SK-N-SH treated with all-trans-retinoic acid at 6 μM for 48 hours (cell line): Measurements from ENCODE around the gene BRMS1.

ENCODE experiments used
- ARNTL ChIP-seq: fragments of 450-650 bp; formaldehyde crosslinking; IDR thresholded peaks from 2 replicates; pipeline ENCODE4 v1.5.0; 2020; ENCODE audit warnings: low read depth, mild to moderate bottlenecking, moderate library complexity, borderline replicate concordance
- BACH2 ChIP-seq: fragments of 250-450 bp; sonication (Bioruptor Pico); IDR thresholded peaks from 2 replicates; pipeline ENCODE4 v1.9.0; 2021; ENCODE audit warnings: mild to moderate bottlenecking, borderline replicate concordance
- CSDC2 ChIP-seq: fragments of 250-450 bp; sonication (Bioruptor Pico); IDR thresholded peaks from 2 replicates; pipeline ENCODE4 v1.5.0; 2020; ENCODE audit warnings: mild to moderate bottlenecking, moderate library complexity
- GLIS3 ChIP-seq: fragments of 250-450 bp; sonication (Bioruptor Pico); IDR thresholded peaks from 2 replicates; pipeline ENCODE4 v1.5.0; 2020; ENCODE audit warnings: mild to moderate bottlenecking, moderate library complexity
- PATZ1 ChIP-seq: fragments of 250-450 bp; sonication (Bioruptor Pico); IDR thresholded peaks from 2 replicates; pipeline ENCODE4 v1.8.0; 2020; ENCODE audit warnings: mild to moderate bottlenecking, moderate library complexity, borderline replicate concordance
- SNAI2 ChIP-seq: fragments of 250-450 bp; sonication (Bioruptor Pico); IDR thresholded peaks from 2 replicates; pipeline ENCODE4 v1.5.0; 2020; ENCODE audit warnings: mild to moderate bottlenecking, moderate library complexity
- TOX ChIP-seq: fragments of 250-450 bp; sonication (Bioruptor Pico); IDR thresholded peaks from 2 replicates; pipeline ENCODE4 v1.8.0; 2021; ENCODE audit warnings: mild to moderate bottlenecking, moderate library complexity, borderline replicate concordance
- ZFP3 ChIP-seq: fragments of 250-450 bp; sonication (Bioruptor Pico); IDR thresholded peaks from 2 replicates; pipeline ENCODE4 v1.5.0; 2020; ENCODE audit warnings: mild to moderate bottlenecking, moderate library complexity
- ZNF70 ChIP-seq: fragments of 450-650 bp; formaldehyde crosslinking; IDR thresholded peaks from 2 replicates; pipeline ENCODE4 v1.5.0; 2020; ENCODE audit warnings: mild to moderate bottlenecking, moderate library complexity
- ZNF8 ChIP-seq: fragments of 450-650 bp; formaldehyde crosslinking; IDR thresholded peaks from 2 replicates; pipeline ENCODE4 v1.5.0; 2020; ENCODE audit warnings: mild to moderate bottlenecking, moderate library complexity
- TF ChIP-seq, protein P1 (sequence below): fragments of 250-450 bp; sonication (Bioruptor Pico); IDR thresholded peaks from 2 replicates; pipeline ENCODE4 v1.5.1; 2020; ENCODE audit warnings: low read depth, mild to moderate bottlenecking, moderate library complexity

DNA sequence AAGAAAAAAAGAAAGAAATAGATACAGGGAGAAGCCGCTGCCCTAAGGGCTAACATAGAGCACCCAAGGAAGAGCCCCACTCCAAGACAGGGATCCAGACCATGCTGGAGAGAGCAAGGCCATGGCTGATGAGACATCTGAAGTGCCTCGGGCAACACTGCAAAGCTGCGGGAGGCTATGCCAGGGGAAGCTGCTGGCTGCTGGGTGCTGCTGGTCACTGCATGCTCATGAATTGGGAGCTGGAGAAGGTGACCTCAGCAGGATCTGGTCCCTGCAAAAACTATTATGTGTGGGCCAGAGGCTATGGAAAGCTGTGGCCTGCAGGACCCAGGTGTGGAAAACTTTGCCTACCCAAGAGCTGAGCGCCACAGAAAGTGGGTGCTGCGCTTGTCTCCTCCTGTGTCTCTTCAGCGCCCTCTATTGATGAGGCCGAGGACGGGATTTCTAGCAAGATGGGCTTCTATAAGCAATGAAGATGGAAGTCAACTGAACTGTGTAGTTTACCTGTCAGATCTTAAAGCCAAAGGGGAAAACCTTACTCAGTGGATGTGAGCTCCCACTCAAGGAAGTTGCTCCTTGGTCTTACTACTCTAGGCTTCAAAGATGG lies 44.0 kb upstream of the BRMS1 start:
- no peak for TF ChIP-seq BACH2 (CRISPR knock-in tag)
- no peak for TF ChIP-seq ZNF70 (CRISPR knock-in tag)
- no peak for TF ChIP-seq CSDC2 (CRISPR knock-in tag)
- no peak for TF ChIP-seq ZFP3 (CRISPR knock-in tag)
- TF ChIP-seq, protein P1, sequence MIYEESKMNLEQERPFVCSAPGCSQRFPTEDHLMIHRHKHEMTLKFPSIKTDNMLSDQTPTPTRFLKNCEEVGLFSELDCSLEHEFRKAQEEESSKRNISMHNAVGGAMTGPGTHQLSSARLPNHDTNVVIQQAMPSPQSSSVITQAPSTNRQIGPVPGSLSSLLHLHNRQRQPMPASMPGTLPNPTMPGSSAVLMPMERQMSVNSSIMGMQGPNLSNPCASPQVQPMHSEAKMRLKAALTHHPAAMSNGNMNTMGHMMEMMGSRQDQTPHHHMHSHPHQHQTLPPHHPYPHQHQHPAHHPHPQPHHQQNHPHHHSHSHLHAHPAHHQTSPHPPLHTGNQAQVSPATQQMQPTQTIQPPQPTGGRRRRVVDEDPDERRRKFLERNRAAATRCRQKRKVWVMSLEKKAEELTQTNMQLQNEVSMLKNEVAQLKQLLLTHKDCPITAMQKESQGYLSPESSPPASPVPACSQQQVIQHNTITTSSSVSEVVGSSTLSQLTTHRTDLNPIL (CRISPR knock-in tag) = no peak
- TF ChIP-seq ARNTL = no peak
- no peak for TF ChIP-seq PATZ1 (CRISPR knock-in tag)
- TF ChIP-seq SNAI2 (CRISPR knock-in tag) = no peak
- TF ChIP-seq GLIS3 (CRISPR knock-in tag) = no peak
- TF ChIP-seq ZNF8 = no peak
- no peak for TF ChIP-seq TOX (CRISPR knock-in tag)
